Mesodermal cell (in vitro differentiated cells): Measurements from ENCODE around the gene TAGAP.

Experiments used
- H3K27ac ChIP-seq: 2 replicates; pipeline ENCODE4 v1.7.0; 2013; ENCODE audit warnings: mild to moderate bottlenecking, low read depth, low read length, moderate library complexity; ENCODE audit not compliant: severe bottlenecking
- H3K36me3 ChIP-seq: 2 replicates; pipeline ENCODE4 v1.7.1; 2013; ENCODE audit warnings: mild to moderate bottlenecking, low read length, moderate library complexity; ENCODE audit not compliant: control insufficient read depth, insufficient read depth
- H3K4me1 ChIP-seq: one replicate; pipeline ENCODE4 v1.7.1; 2013; ENCODE audit warnings: mild to moderate bottlenecking, low read length; ENCODE audit not compliant: insufficient read depth, control insufficient read depth, poor library complexity, severe bottlenecking
- H3K4me3 ChIP-seq: 2 replicates; pipeline ENCODE4 v1.7.0; 2013; ENCODE audit warnings: low read length, control low read depth, mild to moderate bottlenecking; ENCODE audit not compliant: insufficient read depth, poor library complexity, severe bottlenecking; ENCODE audit errors: extremely low read depth
- H3K9me3 ChIP-seq: 2 replicates; pipeline ENCODE4 v1.7.1; 2013; ENCODE audit warnings: mild to moderate bottlenecking, low read length, moderate library complexity; ENCODE audit not compliant: control insufficient read depth
- WGBS, 2 experiments: methylation state at CpG; one replicate each; pipeline ENCODE4 v1.1.5; 2013; ENCODE audit warnings: missing lambda C conversion rate in 2 of 2; ENCODE audit not compliant: insufficient coverage in 2 of 2; 5-methylcytosine and 5-hydroxymethylcytosine counted together

Gene TAGAP

DNA sequence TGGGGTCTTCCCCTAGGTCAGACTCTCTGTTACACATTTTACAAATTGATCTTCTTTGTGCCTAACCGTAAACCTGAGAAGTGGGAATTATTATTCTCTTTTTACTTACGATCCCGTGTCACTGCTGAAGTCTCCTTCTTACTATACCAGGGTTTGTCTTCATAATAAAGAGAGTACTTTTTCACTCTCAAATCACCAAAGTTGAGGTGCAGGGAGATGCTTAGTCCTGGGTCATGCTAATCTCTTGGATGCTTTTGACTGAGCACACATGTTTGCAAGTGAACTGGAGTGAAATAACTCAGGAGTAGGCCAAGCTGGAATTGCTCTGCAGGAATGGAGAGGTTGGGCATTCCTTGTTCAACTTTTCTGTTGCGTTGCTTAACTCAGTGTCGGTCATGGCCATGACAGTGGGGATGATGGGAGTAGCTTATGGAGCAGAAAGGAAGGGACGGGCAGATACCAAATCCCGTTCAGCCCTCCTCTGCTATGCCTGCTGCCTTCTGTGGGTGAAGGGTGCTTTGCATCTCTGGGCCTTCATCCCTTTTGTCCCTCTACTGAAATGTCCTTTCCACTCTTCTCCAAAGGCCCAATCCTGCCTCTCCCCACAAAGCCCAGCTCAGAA lies 15.2 kb upstream of the TAGAP start:
- H3K27ac ChIP-seq, result no peak overlapping the region
- H3K9me3 ChIP-seq, result no peaks in the 10 kb centered on the region
- WGBS, 2 experiments, result 94 to 97% methylated on average over 3 to 4 of the region's 7 CpGs
- no peaks in the 10 kb centered on the region for H3K4me1 ChIP-seq
- no peak overlapping the region for H3K4me3 ChIP-seq
- no peaks in the 10 kb centered on the region for H3K36me3 ChIP-seq

DNA sequence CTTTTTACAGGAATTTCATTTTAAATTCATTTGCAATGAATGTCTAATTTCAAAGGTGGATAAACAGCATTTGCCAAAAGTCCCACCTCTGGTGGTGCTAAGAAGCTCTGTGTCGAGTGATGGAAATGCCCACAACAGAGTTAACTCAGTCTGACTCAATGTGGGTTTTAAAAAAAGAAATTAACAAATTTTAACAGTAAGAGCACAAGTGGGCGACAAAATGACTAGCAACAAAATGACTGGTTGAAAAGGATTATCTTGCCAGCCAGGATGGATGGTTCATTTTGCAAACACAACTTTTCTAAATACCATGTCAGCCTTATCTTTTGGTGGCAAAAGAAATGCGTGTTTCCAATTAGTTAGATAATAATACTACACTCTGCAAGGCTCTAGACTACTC lies 14.3 kb upstream of the TAGAP start:
- WGBS, 2 experiments, result 83 to 100% methylated on average over 1 to 2 of the region's 3 CpGs
- Histone ChIP-seq H3K36me3 (no peaks in the 10 kb centered on the region), H3K9me3 (no peaks in the 10 kb centered on the region), H3K27ac (no peak overlapping the region), H3K4me1 (no peaks in the 10 kb centered on the region), H3K4me3 (no peak overlapping the region)

DNA sequence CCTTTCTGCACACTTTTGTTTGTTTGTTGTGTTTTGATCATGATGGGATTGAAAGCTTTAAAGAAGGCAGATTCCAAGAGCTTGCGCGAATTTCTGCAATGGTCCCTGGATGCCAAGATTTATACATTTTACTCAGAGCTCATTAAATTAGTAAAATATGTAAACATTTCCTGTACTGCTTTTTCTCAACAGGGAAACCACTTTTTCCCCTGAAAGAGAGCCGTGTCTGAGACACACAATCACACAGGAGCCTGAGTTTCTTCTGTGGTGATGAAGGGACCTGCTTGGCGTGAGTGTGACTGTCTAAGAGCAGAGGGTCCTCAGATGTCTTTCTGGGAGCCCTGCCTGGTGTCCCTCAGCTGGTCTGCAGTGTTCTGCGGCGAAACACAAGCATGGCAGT lies 12.1 kb upstream of the TAGAP start:
- no peaks in the 10 kb centered on the region for H3K9me3 ChIP-seq
- no peaks in the 10 kb centered on the region for H3K4me1 ChIP-seq
- H3K4me3 ChIP-seq, result no peak overlapping the region
- no peak overlapping the region for H3K27ac ChIP-seq
- WGBS, 2 experiments, result 90 to 100% methylated on average over 2 to 3 of the region's 6 CpGs
- H3K36me3 ChIP-seq, result no peaks in the 10 kb centered on the region

DNA sequence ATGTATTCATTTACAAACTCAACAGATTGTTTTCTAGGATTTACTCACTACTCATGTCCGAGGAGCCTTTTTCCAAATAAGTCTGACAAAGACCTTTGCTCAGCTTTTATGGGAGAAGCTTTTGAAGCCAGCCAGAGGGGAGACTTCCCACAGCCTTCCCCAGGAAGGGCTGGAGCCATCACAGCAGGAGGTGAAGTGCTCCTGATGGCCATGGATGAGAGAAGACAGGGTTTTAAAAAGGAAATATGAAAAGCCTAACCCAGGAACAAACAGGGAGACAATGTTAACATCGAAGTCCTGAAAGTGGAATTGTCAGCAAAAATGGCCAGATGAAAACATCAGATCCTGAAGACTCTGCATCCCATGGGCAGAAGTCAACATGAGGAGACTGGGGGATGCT lies 11.6 kb upstream of the TAGAP start:
- Histone ChIP-seq H3K4me1 (no peaks in the 10 kb centered on the region), H3K9me3 (no peaks in the 10 kb centered on the region), H3K36me3 (no peaks in the 10 kb centered on the region), H3K4me3 (no peak overlapping the region), H3K27ac (peak overlapping the region; percentile 55)
- 20 to 53% methylated on average over 1 of the region's 2 CpGs for WGBS, 2 experiments

DNA sequence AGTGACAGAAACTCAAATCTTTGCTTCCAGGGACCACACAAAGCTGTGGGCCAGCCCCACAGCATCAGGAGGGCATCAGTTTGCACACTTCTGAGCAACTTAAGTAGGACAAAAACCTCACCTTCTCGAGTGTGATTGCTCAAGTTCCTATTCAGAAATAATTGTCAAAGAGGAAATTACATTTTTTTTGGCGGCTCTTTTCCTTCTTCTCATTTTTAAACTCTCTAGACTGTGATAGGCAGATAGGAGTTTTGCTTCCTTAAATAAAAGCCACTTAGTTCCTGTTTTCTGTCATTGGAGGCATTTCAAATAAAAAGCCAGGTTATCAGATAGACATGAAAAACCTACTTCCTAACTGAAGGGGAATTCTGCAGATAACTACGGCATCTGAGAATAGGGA lies 11.2 kb upstream of the TAGAP start:
- WGBS, 2 experiments, result 70 to 100% methylated on average over 1 to 2 of the region's 3 CpGs
- Histone ChIP-seq H3K9me3 (no peaks in the 10 kb centered on the region), H3K4me1 (no peaks in the 10 kb centered on the region), H3K36me3 (no peaks in the 10 kb centered on the region), H3K4me3 (no peak overlapping the region), H3K27ac (peak overlapping the region; percentile 55)

DNA sequence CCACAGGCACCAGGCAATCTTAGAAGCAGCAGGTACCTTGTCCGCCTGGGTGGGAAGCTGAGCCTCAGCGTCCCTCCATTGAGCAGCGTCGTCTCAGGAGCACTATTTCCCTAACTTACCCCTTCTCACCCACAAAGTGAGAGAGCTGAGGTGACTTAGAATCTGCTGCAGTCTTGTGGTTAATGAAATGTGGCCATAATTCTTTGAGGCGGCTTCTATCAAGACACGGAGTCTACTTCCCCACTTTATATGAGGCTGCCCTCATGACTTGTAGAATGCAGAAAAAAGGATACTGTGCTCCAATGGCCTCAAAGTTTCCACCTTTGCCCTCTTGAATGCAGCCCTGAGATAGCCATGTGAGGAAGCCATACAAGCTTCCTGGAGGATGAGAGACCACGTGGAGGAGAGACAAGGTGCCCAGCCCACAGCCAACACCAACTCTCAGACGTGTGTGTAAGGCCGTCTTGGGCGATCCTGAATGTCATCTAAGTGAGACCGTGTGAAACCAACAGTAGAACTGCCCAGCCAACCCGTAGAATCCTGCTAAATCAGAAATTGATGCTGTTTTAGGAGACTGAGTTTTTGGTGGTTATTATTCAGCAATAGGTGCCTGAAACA lies 9.1 kb upstream of the TAGAP start:
- H3K27ac ChIP-seq, result no peak overlapping the region
- 94 to 100% methylated on average over 3 to 6 of the region's 12 CpGs for WGBS, 2 experiments
- H3K9me3 ChIP-seq, result no peaks in the 10 kb centered on the region
- H3K36me3 ChIP-seq, result no peaks in the 10 kb centered on the region
- H3K4me3 ChIP-seq, result no peak overlapping the region
- H3K4me1 ChIP-seq, result no peaks in the 10 kb centered on the region

DNA sequence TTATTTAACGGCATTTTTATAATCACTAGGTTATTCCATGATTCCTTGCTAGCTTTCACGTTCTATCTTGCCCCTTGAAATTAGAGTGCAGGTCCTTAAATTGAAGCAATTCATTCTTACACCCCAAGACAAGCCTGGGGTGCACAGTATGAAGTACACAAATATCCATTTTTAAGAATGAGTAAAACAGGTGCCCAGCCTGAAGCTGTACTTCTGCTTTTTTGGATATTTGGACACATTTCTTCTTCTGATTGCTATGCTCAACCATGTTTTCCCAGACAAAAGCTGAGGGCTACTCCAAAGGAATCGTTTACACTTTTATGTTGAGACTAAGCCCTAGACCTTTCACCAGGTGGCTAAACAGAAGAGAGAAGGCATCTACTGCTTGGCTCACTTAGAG lies 7.9 kb upstream of the TAGAP start:
- no peak overlapping the region for H3K27ac ChIP-seq
- no peaks in the 10 kb centered on the region for H3K4me1 ChIP-seq
- H3K36me3 ChIP-seq, result no peaks in the 10 kb centered on the region
- WGBS, 2 experiments, result 100% methylated on average over 1 of the region's 3 CpGs; no CpG with 5 or more reads in 1 of the 2 experiments
- H3K9me3 ChIP-seq, result no peaks in the 10 kb centered on the region
- H3K4me3 ChIP-seq, result no peak overlapping the region

DNA sequence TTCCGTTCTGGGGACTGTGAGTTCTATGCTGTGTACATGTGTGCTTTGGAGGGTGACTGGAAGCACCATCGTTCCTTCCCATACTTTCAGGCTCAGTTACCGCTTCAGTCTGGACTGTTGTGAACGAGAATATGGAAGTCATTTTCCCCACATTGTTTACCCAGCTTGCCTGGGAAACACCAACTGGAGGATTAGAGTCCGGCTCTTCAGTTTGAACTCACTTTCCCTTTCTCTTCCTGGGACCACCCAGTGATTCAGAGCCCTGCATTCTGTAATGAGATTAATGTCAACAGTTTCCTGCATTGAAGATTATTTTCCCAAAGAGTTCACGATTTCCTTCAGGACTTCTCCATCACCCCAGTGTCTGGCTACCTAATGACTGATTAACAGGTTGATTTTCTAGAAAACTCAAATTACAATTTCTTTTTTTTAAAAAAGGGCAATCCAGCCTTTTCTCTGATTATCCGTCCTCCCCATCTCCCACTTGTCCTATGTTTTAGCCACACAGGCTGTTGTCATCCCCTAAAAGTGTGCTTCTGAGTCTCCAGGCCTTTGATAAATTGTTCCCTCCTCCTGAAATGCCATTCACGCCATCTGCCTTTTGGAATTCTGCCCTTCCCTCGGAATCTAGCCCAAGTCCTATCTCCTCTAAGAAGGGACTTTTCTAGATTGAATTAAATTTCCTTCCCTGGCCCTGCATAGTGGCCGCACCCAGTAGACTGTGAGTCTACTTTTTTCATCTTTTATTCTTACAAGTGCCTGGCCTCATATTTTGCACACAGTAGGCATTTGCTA lies 3.3 kb upstream of the TAGAP start:
- Histone ChIP-seq H3K4me1 (no peaks in the 10 kb centered on the region), H3K4me3 (no peak overlapping the region), H3K9me3 (no peaks in the 10 kb centered on the region), H3K27ac (no peak overlapping the region), H3K36me3 (no peaks in the 10 kb centered on the region)
- 91 to 93% methylated on average over 4 to 6 of the region's 10 CpGs for WGBS, 2 experiments

DNA sequence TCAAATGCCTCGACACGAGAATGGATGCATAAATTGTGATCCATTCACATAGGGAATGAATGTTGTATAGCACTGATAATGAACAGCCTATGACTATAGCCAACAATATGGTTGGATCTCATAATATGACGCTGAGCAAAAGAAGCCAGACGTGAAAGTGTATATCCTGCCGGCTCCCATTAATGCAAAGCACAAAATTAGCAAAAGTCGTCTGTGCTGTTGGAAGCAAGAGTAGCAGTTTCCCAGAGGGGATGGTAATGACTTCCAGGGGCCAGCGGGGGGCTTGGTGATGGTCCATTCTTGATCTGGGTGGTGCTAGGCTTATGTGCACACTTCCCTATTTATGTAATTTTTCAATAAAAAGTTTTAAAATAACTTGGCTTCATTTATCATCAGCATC lies 1.0 kb upstream of the TAGAP start:
- Histone ChIP-seq H3K4me1 (no peaks in the 10 kb centered on the region), H3K4me3 (no peak overlapping the region), H3K27ac (no peak overlapping the region), H3K36me3 (no peaks in the 10 kb centered on the region), H3K9me3 (no peaks in the 10 kb centered on the region)
- WGBS, 2 experiments, result 66 to 98% methylated on average over 4 to 6 of the region's 7 CpGs

DNA sequence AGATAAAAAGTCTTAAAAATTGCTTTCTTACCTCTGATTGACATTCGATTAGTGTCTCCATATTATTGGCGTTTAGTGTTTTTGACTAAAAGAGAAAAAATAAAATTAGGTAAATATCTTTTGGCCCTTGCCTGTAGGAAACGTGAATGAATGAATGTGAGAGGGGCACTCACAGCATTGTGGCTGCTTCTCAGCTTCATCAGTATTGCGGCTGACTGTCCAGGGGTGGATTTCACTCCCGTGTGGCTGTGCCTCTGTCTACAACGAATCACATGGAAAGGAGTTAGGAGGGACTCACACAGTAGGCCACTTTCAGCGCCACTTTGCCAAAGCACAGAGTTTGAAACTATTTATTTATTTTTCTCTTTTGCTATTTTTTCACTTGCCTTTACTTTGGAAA lies 844 bp downstream of the TAGAP start:
- Histone ChIP-seq H3K9me3 (no peaks in the 10 kb centered on the region), H3K4me1 (no peaks in the 10 kb centered on the region), H3K36me3 (no peaks in the 10 kb centered on the region), H3K4me3 (no peak overlapping the region), H3K27ac (no peak overlapping the region)
- 74 to 75% methylated on average over 1 to 3 of the region's 7 CpGs for WGBS, 2 experiments

DNA sequence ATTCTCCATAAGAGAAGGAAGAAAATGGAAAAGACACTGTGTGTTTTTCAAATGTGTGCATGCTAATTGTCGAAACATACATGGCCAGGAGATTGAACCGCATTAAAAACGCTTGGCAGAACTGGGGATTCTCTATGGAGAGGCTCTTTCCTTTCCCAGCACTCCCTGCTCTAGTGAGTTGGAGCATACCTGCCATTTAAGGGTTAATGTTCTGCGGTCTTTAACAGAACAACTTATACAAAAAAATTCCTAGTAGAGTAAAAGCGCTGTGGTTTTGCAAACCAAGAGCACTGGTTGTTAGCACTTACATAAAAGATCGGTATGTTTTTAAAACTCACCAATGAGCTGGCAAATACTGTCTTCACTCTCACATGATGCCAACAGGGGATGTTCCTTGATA lies 1.5 kb downstream of the TAGAP start:
- H3K4me1 ChIP-seq, result no peaks in the 10 kb centered on the region
- WGBS, 2 experiments, result 70 to 82% methylated on average over 3 to 4 of the region's 6 CpGs
- no peak overlapping the region for H3K4me3 ChIP-seq
- H3K27ac ChIP-seq, result no peak overlapping the region
- no peaks in the 10 kb centered on the region for H3K9me3 ChIP-seq
- H3K36me3 ChIP-seq, result no peaks in the 10 kb centered on the region
